ENCODE results near the gene MUC15. TPM values are rescaled to one million over a fixed set of nuclear protein-coding genes. Genes with fewer than 3 reads are reported as not detected.
A peak's percentile ranks its signal among the peaks of the same experiment; 100 is the strongest.

The MUC15 gene
- total RNA-seq, 1 experiment from 2014 or later: not detected

DNA sequence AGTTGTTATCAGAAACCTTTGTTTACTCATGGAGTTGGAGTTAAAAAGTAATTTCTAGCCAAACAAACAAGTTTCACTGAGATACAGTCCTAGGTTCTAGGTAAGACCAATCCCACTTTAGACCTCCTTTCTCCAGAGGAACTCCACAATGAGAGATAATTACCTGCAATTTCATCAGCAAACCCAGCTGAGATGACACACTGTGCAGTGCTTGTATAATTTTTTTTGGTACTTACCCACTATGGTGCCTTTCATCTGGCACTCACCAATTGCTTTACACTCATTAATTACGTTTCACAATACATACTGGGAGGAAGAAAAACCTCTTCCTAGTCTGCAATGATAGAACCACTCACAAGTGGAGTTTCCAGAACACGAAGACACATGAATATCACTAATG, 1.8 kb upstream of the MUC15 start:
- intact Hi-C loops (cut with micrococcal nuclease): no loop called here
- Mint-ChIP-seq H3K36me3 (ENCODE audit: insufficient read depth, unreplicated experiment) (no peaks in the 10 kb centered on the region), H3K4me1 (ENCODE audit: insufficient read depth, unreplicated experiment) (peaks cover 9% of the 10 kb centered on the region), H3K27me3 (ENCODE audit: insufficient read depth, unreplicated experiment) (no peaks in the 10 kb centered on the region), H3K9me3 (ENCODE audit: unreplicated experiment) (no peaks in the 10 kb centered on the region), H3K4me3 (ENCODE audit: unreplicated experiment) (no peak overlapping the region), H3K27ac (ENCODE audit: low read depth, unreplicated experiment) (peak overlapping the region; percentile 40)
- BruUV-seq (replicated peaks): no TSS peak
- no peak for DNase-seq (ENCODE audit: unreplicated experiment)
- ChIA-PET CTCF (interaction anchor here (0.5 to 0.6 kb wide), 2 partner anchors 15 to 138 kb away, joined by 3 read pairs; no protein-coding TSS in a partner anchor), POLR2A (no interaction called here)
- TF ChIP-seq, protein P1, sequence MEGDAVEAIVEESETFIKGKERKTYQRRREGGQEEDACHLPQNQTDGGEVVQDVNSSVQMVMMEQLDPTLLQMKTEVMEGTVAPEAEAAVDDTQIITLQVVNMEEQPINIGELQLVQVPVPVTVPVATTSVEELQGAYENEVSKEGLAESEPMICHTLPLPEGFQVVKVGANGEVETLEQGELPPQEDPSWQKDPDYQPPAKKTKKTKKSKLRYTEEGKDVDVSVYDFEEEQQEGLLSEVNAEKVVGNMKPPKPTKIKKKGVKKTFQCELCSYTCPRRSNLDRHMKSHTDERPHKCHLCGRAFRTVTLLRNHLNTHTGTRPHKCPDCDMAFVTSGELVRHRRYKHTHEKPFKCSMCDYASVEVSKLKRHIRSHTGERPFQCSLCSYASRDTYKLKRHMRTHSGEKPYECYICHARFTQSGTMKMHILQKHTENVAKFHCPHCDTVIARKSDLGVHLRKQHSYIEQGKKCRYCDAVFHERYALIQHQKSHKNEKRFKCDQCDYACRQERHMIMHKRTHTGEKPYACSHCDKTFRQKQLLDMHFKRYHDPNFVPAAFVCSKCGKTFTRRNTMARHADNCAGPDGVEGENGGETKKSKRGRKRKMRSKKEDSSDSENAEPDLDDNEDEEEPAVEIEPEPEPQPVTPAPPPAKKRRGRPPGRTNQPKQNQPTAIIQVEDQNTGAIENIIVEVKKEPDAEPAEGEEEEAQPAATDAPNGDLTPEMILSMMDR (IDR thresholded peaks at IDR 0.05; ENCODE audit: unreplicated experiment): no peak

DNA sequence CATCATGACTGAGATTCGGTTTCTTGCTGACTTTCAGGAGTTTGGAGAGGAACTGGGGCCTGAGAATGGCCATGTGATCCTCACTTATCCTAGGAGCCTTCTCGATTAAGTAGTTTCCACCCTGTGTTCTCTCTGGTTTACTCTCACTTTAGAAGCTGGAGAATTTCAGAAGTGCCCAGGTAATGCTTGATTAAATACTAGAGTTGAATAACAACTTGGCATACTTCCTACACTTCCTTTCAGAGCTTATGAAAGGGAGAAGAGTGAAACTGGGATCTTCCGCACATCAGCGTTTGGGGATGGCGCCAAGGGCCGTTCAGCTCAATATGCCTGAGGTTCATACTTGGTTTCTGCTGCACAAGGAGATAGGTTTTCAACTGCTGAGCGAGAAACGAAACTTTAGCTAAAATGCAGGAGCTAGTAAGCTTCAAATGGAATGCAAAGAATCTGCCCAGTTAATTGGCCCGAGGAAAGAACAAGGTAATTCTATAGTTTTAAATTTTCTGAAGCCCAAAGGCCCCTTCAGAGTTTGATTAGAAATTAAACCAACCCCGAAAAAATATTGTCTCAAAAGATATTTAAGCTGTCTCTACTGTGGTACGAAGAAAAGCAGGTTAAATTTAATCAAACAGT, 823 bp upstream of the MUC15 start:
- H3K27ac Mint-ChIP-seq (ENCODE audit: low read depth, unreplicated experiment): no peak overlapping the region
- no TSS peak for BruUV-seq (replicated peaks)
- H3K4me1 Mint-ChIP-seq (ENCODE audit: insufficient read depth, unreplicated experiment): peaks cover 6% of the 10 kb centered on the region
- no peaks in the 10 kb centered on the region for H3K9me3 Mint-ChIP-seq (ENCODE audit: unreplicated experiment)
- H3K4me3 Mint-ChIP-seq (ENCODE audit: unreplicated experiment): no peak overlapping the region
- DNase-seq (ENCODE audit: unreplicated experiment): no peak
- no peaks in the 10 kb centered on the region for H3K36me3 Mint-ChIP-seq (ENCODE audit: insufficient read depth, unreplicated experiment)
- no peaks in the 10 kb centered on the region for H3K27me3 Mint-ChIP-seq (ENCODE audit: insufficient read depth, unreplicated experiment)
- TF ChIP-seq, protein P1 (IDR thresholded peaks at IDR 0.05; ENCODE audit: unreplicated experiment): no peak
- POLR2A ChIA-PET: interaction anchor here (1.3 kb wide), 1 partner anchor 16 kb away, joined by 7 read pairs; no protein-coding TSS in a partner anchor
- intact Hi-C loops (cut with micrococcal nuclease): no loop called here
- CTCF ChIA-PET: interaction anchor here (0.6 to 0.7 kb wide), 2 partner anchors 89 to 946 kb away, joined by 3 read pairs; no protein-coding TSS in a partner anchor

DNA sequence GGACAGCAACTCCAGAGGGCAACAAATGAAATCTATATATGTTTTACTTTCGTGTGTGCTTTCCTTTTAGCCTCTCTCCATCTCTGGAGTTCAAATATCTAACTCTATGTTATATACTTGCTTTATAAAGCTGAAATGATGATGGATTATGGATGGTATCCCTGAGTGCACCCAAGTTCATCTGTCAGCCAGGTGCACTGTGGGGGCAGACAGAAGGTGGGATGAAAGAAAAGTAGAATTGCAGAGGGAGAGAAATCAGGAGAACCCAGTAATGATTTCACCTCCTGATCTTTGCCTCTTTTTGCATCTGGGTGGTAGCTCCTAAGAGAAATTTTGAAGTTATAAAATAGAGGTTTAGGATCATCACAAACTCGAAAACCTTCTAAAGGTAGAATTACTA, 2.4 kb downstream of the MUC15 start:
- no TSS peak for BruUV-seq (replicated peaks)
- TF ChIP-seq, protein P1 (IDR thresholded peaks at IDR 0.05; ENCODE audit: unreplicated experiment): no peak
- Mint-ChIP-seq H3K4me3 (ENCODE audit: unreplicated experiment) (no peak overlapping the region), H3K27me3 (ENCODE audit: insufficient read depth, unreplicated experiment) (no peaks in the 10 kb centered on the region), H3K36me3 (ENCODE audit: insufficient read depth, unreplicated experiment) (no peaks in the 10 kb centered on the region), H3K4me1 (ENCODE audit: insufficient read depth, unreplicated experiment) (no peaks in the 10 kb centered on the region), H3K27ac (ENCODE audit: low read depth, unreplicated experiment) (no peak overlapping the region), H3K9me3 (ENCODE audit: unreplicated experiment) (no peaks in the 10 kb centered on the region)
- ChIA-PET POLR2A (no interaction called here), CTCF (no interaction called here)
- intact Hi-C loops (cut with micrococcal nuclease): no loop called here
- DNase-seq (ENCODE audit: unreplicated experiment): no peak

DNA sequence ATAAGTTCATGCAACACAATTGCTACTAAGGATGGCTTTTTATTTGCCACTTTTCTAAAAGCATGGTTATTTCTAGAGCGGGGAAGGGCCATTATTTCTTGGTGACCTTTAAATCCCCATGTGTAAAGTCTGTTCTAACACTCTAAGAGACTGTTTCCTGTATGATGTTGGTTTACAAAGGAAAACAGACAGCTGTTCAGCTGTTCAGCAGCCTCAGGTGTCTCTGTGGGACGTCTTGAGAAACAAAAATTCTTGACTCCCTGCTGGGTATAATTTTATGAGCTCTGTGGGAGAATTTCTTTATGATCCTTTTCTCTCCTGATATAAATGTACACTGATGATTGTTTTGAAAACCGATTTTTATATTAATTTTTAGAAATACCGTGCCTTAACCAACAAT, 13.9 kb downstream of the MUC15 start:
- Mint-ChIP-seq H3K4me3 (ENCODE audit: unreplicated experiment) (no peak overlapping the region), H3K9me3 (ENCODE audit: unreplicated experiment) (no peaks in the 10 kb centered on the region), H3K36me3 (ENCODE audit: insufficient read depth, unreplicated experiment) (no peaks in the 10 kb centered on the region), H3K27me3 (ENCODE audit: insufficient read depth, unreplicated experiment) (peaks cover 13% of the 10 kb centered on the region), H3K4me1 (ENCODE audit: insufficient read depth, unreplicated experiment) (no peaks in the 10 kb centered on the region), H3K27ac (ENCODE audit: low read depth, unreplicated experiment) (no peak overlapping the region)
- ChIA-PET POLR2A (no interaction called here), CTCF (interaction anchor here (1.1 to 1.5 kb wide), 2 partner anchors 11 to 261 kb away, joined by 4 read pairs; no protein-coding TSS in a partner anchor)
- no peak for DNase-seq (ENCODE audit: unreplicated experiment)
- BruUV-seq (replicated peaks): no TSS peak
- TF ChIP-seq, protein P1 (IDR thresholded peaks at IDR 0.05; ENCODE audit: unreplicated experiment): no peak
- intact Hi-C loops (cut with micrococcal nuclease): no loop called here

All from MCF 10A (cell line).